ENCODE data around the gene CUEDC2. TPM values are rescaled to one million over a fixed set of nuclear protein-coding genes. Genes with fewer than 3 reads are reported as not detected.

CUEDC2 gene
- total and polyA plus RNA-seq, 5 donors: 68.7 to 94.6 (median 73.1) TPM

- Histone ChIP-seq H3K27ac (ENCODE audit: low read length) (no peak overlapping the region), H3K4me1 (ENCODE audit: control insufficient read depth, insufficient read depth, low read length) (peaks cover 2% of the 10 kb centered on the region), H3K4me3 (ENCODE audit: low read length) (no peak overlapping the region), H3K9me3 (ENCODE audit: control insufficient read depth, low read length) (no peaks in the 10 kb centered on the region), H3K27me3 (ENCODE audit: control insufficient read depth, insufficient read depth) (no peaks in the 10 kb centered on the region)
- ATAC-seq: no peak
- no peak for DNase-seq
- WGBS: 73% methylated on average over 6 of the region's 6 CpGs
- intact Hi-C loops (cut with DNase I): no loop called here
Observed at GRCh38 chr10:102436312-102436711, 3.9 kb upstream of the CUEDC2 start.

DNA sequence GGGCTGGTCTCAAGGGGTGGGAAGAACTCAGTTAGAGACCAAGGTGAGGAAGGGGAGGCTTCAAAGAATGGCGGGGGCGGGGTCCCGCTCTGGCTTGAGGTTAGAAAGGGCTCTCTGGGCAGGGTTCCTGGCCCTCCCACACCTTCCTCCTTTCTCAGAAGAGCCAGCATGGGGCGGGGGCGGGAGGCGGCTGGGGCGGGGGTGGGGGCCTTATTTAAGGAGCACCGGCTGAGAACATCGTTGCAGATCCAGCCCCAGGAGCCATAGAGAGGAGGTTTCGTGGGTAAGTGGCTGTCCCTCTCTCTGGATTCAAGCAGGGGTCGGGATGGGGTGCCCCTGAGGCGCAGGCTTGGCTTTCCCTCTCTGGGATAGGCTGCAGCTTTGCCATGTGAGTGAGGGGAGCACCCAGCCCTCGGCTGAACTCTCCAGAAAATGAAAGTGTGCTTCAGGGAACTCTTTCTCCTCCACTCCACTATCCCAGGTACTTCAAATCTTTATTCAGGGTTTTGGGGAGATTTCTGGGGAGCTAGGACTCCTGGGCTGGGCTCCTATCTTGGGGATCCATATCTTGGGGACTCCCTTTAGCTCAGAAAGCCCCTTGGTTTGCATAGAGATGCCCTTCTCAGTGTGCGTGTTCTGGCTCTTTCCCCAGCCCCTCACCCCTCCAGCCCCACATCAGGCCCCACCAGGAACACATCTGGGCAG lies 3.3 kb upstream of the CUEDC2 start:
- no peak overlapping the region for H3K27ac ChIP-seq (ENCODE audit: low read length)
- ATAC-seq (no peak), DNase-seq (no peak)
- no peaks in the 10 kb centered on the region for H3K9me3 ChIP-seq (ENCODE audit: control insufficient read depth, low read length)
- no peaks in the 10 kb centered on the region for H3K27me3 ChIP-seq (ENCODE audit: control insufficient read depth, insufficient read depth)
- H3K4me3 ChIP-seq (ENCODE audit: low read length): peak overlapping the region; percentile 31
- WGBS: 8% methylated on average over 14 of the region's 14 CpGs
- peaks cover 2% of the 10 kb centered on the region for H3K4me1 ChIP-seq (ENCODE audit: control insufficient read depth, insufficient read depth, low read length)
- intact Hi-C loops (cut with DNase I): no loop called here

- no peaks in the 10 kb centered on the region for H3K27me3 ChIP-seq (ENCODE audit: control insufficient read depth, insufficient read depth)
- no peak overlapping the region for H3K27ac ChIP-seq (ENCODE audit: low read length)
- H3K9me3 ChIP-seq (ENCODE audit: control insufficient read depth, low read length): no peaks in the 10 kb centered on the region
- H3K4me1 ChIP-seq (ENCODE audit: control insufficient read depth, insufficient read depth, low read length): peaks cover 2% of the 10 kb centered on the region
- H3K4me3 ChIP-seq (ENCODE audit: low read length): peak overlapping the region; percentile 31
- WGBS: 28% methylated on average over 5 of the region's 5 CpGs
- DNase-seq: no peak
- intact Hi-C loops (cut with DNase I): no loop called here
- no peak for ATAC-seq
Observed at GRCh38 chr10:102435133-102435497, 2.7 kb upstream of the CUEDC2 start.

DNA sequence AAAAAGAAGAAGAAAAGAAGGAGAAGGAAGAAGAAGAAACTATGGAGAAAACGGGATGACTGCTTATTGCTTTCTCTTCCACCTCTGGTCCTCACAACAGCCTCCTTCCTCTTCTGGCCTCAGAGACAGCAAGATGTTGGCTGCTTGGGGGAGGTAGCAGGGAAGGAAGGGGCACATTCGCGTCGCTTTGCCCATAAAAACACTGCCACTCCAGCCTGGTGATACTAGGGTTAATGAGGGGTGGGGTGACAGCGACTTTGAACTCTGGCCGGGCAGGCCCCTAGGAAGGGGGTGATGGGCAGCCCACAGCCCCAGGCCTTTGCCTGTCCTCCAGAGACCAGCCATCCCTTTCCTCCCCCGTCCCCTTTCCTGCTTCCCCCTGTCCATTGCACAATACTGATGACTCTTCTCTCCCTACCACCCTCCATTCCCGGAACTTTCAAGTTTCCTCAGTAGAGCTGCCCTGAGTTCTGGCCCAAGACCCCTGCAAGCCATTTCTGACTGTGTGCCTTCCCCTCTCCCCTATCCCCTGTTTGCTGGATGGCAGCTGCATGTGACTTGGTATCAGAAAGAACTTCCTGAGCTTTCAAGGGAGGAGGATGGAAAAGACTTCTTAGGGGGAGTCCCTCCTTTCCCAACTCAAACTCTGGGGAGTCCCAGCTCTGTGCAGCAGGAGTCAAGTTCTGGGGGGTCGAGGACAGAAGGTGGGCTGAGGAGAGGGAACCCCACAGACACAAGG lies 2.2 kb upstream of the CUEDC2 start:
- ATAC-seq: peak in 1 of 2 donors; percentile 7
- 23% methylated on average over 9 of the region's 9 CpGs for WGBS

GRCh38 chr10:102433619-102434046 lies 1.3 kb upstream of the CUEDC2 start:
- intact Hi-C loops (cut with DNase I): no loop called here
- ATAC-seq (no peak), DNase-seq (no peak)
- peaks cover 2% of the 10 kb centered on the region for H3K4me1 ChIP-seq (ENCODE audit: control insufficient read depth, insufficient read depth, low read length)
- no peak overlapping the region for H3K27ac ChIP-seq (ENCODE audit: low read length)
- H3K4me3 ChIP-seq (ENCODE audit: low read length): no peak overlapping the region
- no peaks in the 10 kb centered on the region for H3K27me3 ChIP-seq (ENCODE audit: control insufficient read depth, insufficient read depth)
- 53% methylated on average over 5 of the region's 5 CpGs for WGBS
- H3K9me3 ChIP-seq (ENCODE audit: control insufficient read depth, low read length): no peaks in the 10 kb centered on the region

More for the DNA sequence above, 2.2 kb upstream of the CUEDC2 start:
- H3K4me3 ChIP-seq (ENCODE audit: low read length): no peak overlapping the region
- DNase-seq: no peak
- intact Hi-C loops (cut with DNase I): no loop called here
- peaks cover 2% of the 10 kb centered on the region for H3K4me1 ChIP-seq (ENCODE audit: control insufficient read depth, insufficient read depth, low read length)
- H3K9me3 ChIP-seq (ENCODE audit: control insufficient read depth, low read length): no peaks in the 10 kb centered on the region
- no peak overlapping the region for H3K27ac ChIP-seq (ENCODE audit: low read length)
- no peaks in the 10 kb centered on the region for H3K27me3 ChIP-seq (ENCODE audit: control insufficient read depth, insufficient read depth)

GRCh38 chr10:102431452-102432124 lies 786 bp downstream of the CUEDC2 start:
- WGBS: 21% methylated on average over 4 of the region's 4 CpGs

DNA sequence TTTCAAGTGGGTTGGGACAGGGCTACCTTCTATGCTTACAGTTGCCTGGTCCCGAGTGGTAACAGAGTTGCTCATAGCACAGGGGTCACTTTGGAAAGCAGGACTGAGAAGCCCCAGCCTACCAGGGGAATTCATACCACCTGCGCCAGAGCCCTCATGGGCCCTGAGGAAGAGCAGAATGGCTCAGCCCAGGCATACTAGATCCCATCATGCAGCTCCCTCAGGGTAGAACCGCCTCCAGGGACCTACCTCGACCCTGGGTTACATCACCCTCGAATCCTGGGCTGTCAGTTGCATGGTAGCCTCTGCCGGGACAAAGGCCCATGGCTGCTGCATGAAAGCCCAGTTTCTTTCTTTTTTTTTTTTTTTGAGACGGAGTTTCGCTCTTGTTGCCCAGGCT lies 2.9 kb downstream of the CUEDC2 start:
- no peaks in the 10 kb centered on the region for H3K27me3 ChIP-seq (ENCODE audit: control insufficient read depth, insufficient read depth)
- intact Hi-C loops (cut with DNase I): no loop called here
- H3K27ac ChIP-seq (ENCODE audit: low read length): no peak overlapping the region
- no peaks in the 10 kb centered on the region for H3K4me1 ChIP-seq (ENCODE audit: control insufficient read depth, insufficient read depth, low read length)
- 86% methylated on average over 8 of the region's 8 CpGs for WGBS
- no peak for DNase-seq
- ATAC-seq: no peak
- H3K4me3 ChIP-seq (ENCODE audit: low read length): no peak overlapping the region
- no peaks in the 10 kb centered on the region for H3K9me3 ChIP-seq (ENCODE audit: control insufficient read depth, low read length)

More at GRCh38 chr10:102431452-102432124, 786 bp downstream of the CUEDC2 start:
- no peaks in the 10 kb centered on the region for H3K9me3 ChIP-seq (ENCODE audit: control insufficient read depth, low read length)
- no peaks in the 10 kb centered on the region for H3K27me3 ChIP-seq (ENCODE audit: control insufficient read depth, insufficient read depth)
- ATAC-seq (peak; percentile 8 to 15), DNase-seq (no peak)
- peak overlapping the region; percentile 93 for H3K4me3 ChIP-seq (ENCODE audit: low read length)
- peaks cover 2% of the 10 kb centered on the region for H3K4me1 ChIP-seq (ENCODE audit: control insufficient read depth, insufficient read depth, low read length)
- peak overlapping the region; percentile 46 for H3K27ac ChIP-seq (ENCODE audit: low read length)
- intact Hi-C loops (cut with DNase I): no loop called here

GRCh38 chr10:102426803-102427287 lies 5.5 kb downstream of the CUEDC2 start:
- no peak overlapping the region for H3K27ac ChIP-seq (ENCODE audit: low read length)
- 87% methylated on average over 7 of the region's 7 CpGs for WGBS
- no peaks in the 10 kb centered on the region for H3K4me1 ChIP-seq (ENCODE audit: control insufficient read depth, insufficient read depth, low read length)

GRCh38 chr10:102425444-102425843 lies 6.9 kb downstream of the CUEDC2 start:
- H3K4me3 ChIP-seq (ENCODE audit: low read length): no peak overlapping the region
- intact Hi-C loops (cut with DNase I): no loop called here
- DNase-seq (no peak), ATAC-seq (no peak)
- WGBS: 64% methylated on average over 1 of the region's 1 CpG
- H3K9me3 ChIP-seq (ENCODE audit: control insufficient read depth, low read length): no peaks in the 10 kb centered on the region
- no peaks in the 10 kb centered on the region for H3K4me1 ChIP-seq (ENCODE audit: control insufficient read depth, insufficient read depth, low read length)
- H3K27me3 ChIP-seq (ENCODE audit: control insufficient read depth, insufficient read depth): no peaks in the 10 kb centered on the region
- H3K27ac ChIP-seq (ENCODE audit: low read length): no peak overlapping the region

More at GRCh38 chr10:102426803-102427287, 5.5 kb downstream of the CUEDC2 start:
- DNase-seq: no peak
- intact Hi-C loops (cut with DNase I): no loop called here
- Histone ChIP-seq H3K4me3 (ENCODE audit: low read length) (no peak overlapping the region), H3K27me3 (ENCODE audit: control insufficient read depth, insufficient read depth) (no peaks in the 10 kb centered on the region), H3K9me3 (ENCODE audit: control insufficient read depth, low read length) (no peaks in the 10 kb centered on the region)
- ATAC-seq: no peak

DNA sequence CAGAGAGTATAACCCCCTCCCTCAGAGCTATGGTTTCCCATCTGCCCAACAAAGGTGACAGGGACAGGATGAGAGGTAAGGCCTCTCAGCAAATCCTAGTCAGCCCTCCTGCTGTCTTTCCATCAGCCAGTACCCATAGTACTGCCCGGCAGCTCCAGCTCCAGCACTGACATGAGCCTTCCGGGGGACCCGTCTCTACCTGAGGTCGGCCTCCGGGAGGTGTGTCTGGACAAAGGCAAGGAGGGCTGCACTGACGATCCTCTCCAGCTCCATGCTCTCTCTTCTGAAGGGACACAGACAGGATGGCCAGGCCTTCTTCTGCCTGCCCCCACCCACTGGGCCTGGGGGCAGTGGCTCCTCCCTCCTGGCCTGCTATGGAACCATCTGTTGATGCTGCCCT lies 7.5 kb downstream of the CUEDC2 start:
- Histone ChIP-seq H3K9me3 (ENCODE audit: control insufficient read depth, low read length) (no peaks in the 10 kb centered on the region), H3K27me3 (ENCODE audit: control insufficient read depth, insufficient read depth) (no peaks in the 10 kb centered on the region), H3K4me1 (ENCODE audit: control insufficient read depth, insufficient read depth, low read length) (peaks cover 3% of the 10 kb centered on the region), H3K27ac (ENCODE audit: low read length) (no peak overlapping the region), H3K4me3 (ENCODE audit: low read length) (no peak overlapping the region)
- no peak for DNase-seq
- intact Hi-C loops (cut with DNase I): no loop called here
- 84% methylated on average over 6 of the region's 6 CpGs for WGBS
- ATAC-seq: no peak

GRCh38 chr10:102424145-102424544 lies 8.2 kb downstream of the CUEDC2 start:
- H3K27ac ChIP-seq (ENCODE audit: low read length): no peak overlapping the region
- H3K4me1 ChIP-seq (ENCODE audit: control insufficient read depth, insufficient read depth, low read length): peaks cover 3% of the 10 kb centered on the region
- H3K9me3 ChIP-seq (ENCODE audit: control insufficient read depth, low read length): no peaks in the 10 kb centered on the region
- ATAC-seq (no peak), DNase-seq (no peak)
- 77% methylated on average over 9 of the region's 9 CpGs for WGBS
- intact Hi-C loops (cut with DNase I): no loop called here
- H3K27me3 ChIP-seq (ENCODE audit: control insufficient read depth, insufficient read depth): no peaks in the 10 kb centered on the region
- H3K4me3 ChIP-seq (ENCODE audit: low read length): no peak overlapping the region
